ENCODE results near the gene TP53BP2.

- TF ChIP-seq POLR2A (IDR thresholded peaks at IDR 0.05): no peak
- TF ChIP-seq CTCF (IDR thresholded peaks at IDR 0.05 in 8 of 11, conservative IDR thresholded peaks at IDR 0.05 in 3 of 11): no peak
Measured at GRCh38 chr1:223815865-223816264, 29.9 kb downstream of the TP53BP2 start.
